ENCODE measurements around the gene SPTLC2.

Gene SPTLC2

DNA sequence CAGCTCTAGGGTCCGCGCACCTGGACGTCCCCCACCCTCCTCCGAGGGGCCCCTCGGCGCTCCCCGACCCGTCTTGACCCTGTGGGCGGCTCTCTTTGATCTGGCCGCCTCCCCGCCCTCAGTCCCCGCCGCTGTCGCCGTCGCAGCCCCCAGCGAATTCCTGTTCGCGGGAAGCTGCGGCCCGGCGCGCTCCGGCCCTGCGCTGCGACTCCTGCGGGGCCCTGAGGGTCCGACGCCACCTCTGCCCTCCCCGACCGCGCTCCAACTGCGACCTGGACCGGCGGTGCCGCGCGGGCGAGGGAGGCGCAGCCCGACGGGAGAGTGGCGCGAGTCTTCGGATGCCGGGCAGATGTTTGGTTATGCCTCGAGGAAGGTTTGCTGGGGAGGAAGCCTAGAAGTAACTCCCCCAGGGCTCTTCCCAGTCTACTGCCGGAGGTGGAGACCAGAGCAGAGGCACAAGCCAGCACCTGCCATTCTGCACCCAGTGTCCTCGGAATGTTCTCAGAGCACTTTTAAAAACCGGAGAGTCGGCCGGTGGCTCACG is 117.4 kb downstream of the SPTLC2 start:
- Histone ChIP-seq H3K27me3 (replicated peaks; ENCODE audit: insufficient read depth, low read length) (peaks cover 5% of the 10 kb centered on the region; the same call in 1 of the 2 replicates), H3K4me2 (ENCODE audit: low read depth, low read length) (peak overlapping the region; percentile 34; the same call in 1 of the 2 replicates), H3K27ac (ENCODE audit: low read length) (no peak overlapping the region), H3K4me3 (ENCODE audit: low read length) (peak overlapping the region; percentile 52; the same call in 1 of the 2 replicates), H3F3A (ENCODE audit: insufficient read depth, low read length) (no peaks in the 10 kb centered on the region), H3K9me3 (replicated peaks; ENCODE audit: insufficient read depth, low read length) (no peaks in the 10 kb centered on the region), H4K20me1 (ENCODE audit: insufficient read depth, low read length) (no peaks in the 10 kb centered on the region), H3K9me2 (replicated peaks; ENCODE audit: insufficient read depth, low read length) (no peaks in the 10 kb centered on the region), H3K36me3 (replicated peaks; ENCODE audit: insufficient read depth, low read length) (no peaks in the 10 kb centered on the region), H3K4me1 (ENCODE audit: low read length) (no peaks in the 10 kb centered on the region), H3K9ac (ENCODE audit: low read length) (no peak overlapping the region), H3K79me2 (ENCODE audit: low read length) (no peaks in the 10 kb centered on the region), H2AFZ (ENCODE audit: low read length) (0 out of 2 replicates have a peak overlapping the region, but pooled peaks have one; percentile 23)
- DNase-seq, result no peak
- no peak for TF ChIP-seq EZH2phosphoT487 (IDR thresholded peaks at IDR 0.05; ENCODE audit: low read length)
- TF ChIP-seq EZH2 (optimal IDR thresholded peaks at IDR 0.05; ENCODE audit: low read depth, low read length), result no peak
- TF ChIP-seq CTCF (IDR thresholded peaks at IDR 0.05; ENCODE audit: low read length), result no peak

DNA sequence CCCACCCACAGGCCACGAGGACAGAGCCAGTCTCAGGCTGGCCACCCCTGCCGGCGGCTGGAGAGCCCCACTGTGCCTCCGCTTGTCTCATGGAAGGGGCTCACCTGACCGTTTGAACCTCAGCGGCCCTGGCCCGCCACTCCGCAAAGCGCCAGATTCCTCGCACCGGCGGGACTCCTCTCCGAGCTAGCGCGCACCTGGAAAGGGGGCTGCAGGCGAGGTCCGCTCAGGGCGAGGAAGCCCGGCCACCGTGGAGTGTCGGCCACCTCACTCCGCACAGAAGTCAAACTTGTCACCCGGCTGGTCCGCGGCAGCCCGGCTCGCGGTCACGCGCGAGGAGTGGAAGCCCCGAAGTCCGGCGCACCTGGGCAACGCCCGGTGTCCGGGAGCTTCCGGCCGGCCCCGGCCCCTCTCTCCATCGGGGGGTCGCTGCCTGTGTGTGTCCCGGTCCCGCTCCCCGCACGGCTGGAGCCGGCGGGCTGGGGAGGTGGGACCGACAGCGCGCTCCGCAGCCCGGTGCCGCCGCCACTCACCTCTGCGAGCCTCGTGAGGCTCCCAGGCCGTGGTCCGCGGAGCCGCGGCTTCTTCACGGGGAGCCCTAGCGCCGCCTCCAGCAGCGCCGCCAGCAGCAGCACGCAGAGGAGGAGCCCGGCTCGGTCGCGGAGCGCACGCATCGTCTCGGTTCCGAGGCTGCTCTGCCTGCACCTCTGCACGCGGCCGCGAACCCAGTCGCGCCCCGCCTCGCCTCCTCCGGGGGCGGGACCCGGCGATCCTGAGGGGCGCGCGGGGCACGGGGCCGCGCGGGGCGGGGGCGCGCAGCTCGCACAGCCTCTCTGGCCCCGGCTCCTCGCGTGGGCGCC is 118.1 kb downstream of the SPTLC2 start, which contains the start of gene ISM2:
ISM2 (minus strand) TSS at position 697 of the 860 bp plus-strand sequence; CDS start at position 674, 23 bp downstream.
- Histone ChIP-seq H3K4me2 (ENCODE audit: low read depth, low read length) (peak within 1 kb of the TSS; percentile 84), H3K9me2 (replicated peaks; ENCODE audit: insufficient read depth, low read length) (no peaks in the 10 kb centered on the region), H3K9me3 (replicated peaks; ENCODE audit: insufficient read depth, low read length) (no peaks in the 10 kb centered on the region), H3K9ac (ENCODE audit: low read length) (no peak within 1 kb of the TSS), H4K20me1 (ENCODE audit: insufficient read depth, low read length) (no peaks in the 10 kb centered on the region), H3K79me2 (ENCODE audit: low read length) (no peaks in the 10 kb centered on the region), H3F3A (ENCODE audit: insufficient read depth, low read length) (no peaks in the 10 kb centered on the region), H3K4me1 (ENCODE audit: low read length) (no peaks in the 10 kb centered on the region), H2AFZ (ENCODE audit: low read length) (0 out of 2 replicates have a peak within 1 kb of the TSS, but pooled peaks have one; percentile 23), H3K27me3 (replicated peaks; ENCODE audit: insufficient read depth, low read length) (peaks cover 5% of the 10 kb centered on the region; the same call in 1 of the 2 replicates), H3K27ac (ENCODE audit: low read length) (no peak within 1 kb of the TSS), H3K36me3 (replicated peaks; ENCODE audit: insufficient read depth, low read length) (no peaks in the 10 kb centered on the region), H3K4me3 (ENCODE audit: low read length) (peak within 1 kb of the TSS; percentile 52)
- peak; percentile 16 for DNase-seq
- TF ChIP-seq EZH2 (optimal IDR thresholded peaks at IDR 0.05; ENCODE audit: low read depth, low read length) (no peak), EZH2phosphoT487 (IDR thresholded peaks at IDR 0.05; ENCODE audit: low read length) (no peak), CTCF (IDR thresholded peaks at IDR 0.05; ENCODE audit: low read length) (no peak)

DNA sequence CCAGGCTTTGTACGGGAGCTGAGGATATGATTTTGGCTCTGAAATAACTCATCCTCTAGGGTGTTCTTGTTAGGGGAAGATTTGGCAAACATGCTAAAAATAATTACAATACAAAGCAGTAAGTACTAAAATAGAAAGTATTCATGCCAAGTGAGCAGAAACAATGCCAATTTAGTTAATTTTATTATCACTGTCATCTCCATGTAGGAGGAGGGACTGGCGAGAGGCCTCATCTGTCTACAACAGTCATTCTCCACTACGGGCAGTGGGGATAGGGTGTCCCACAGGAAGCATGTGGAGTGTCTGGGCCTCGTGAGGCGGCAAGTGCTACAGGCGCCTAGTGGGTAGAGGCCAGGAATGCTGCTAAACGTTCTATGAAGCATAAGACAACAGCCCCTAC is 121.1 kb downstream of the SPTLC2 start:
- TF ChIP-seq EZH2 (optimal IDR thresholded peaks at IDR 0.05; ENCODE audit: low read depth, low read length) (no peak), EZH2phosphoT487 (IDR thresholded peaks at IDR 0.05; ENCODE audit: low read length) (no peak), CTCF (IDR thresholded peaks at IDR 0.05; ENCODE audit: low read length) (no peak)
- no peak for DNase-seq
- H3K27me3 ChIP-seq (replicated peaks; ENCODE audit: insufficient read depth, low read length), result peaks cover 5% of the 10 kb centered on the region; the same call in 1 of the 2 replicates

More for the DNA sequence above, 121.1 kb downstream of the SPTLC2 start:
- H3K4me1 ChIP-seq (ENCODE audit: low read length), result no peaks in the 10 kb centered on the region
- H3K4me3 ChIP-seq (ENCODE audit: low read length), result no peak overlapping the region
- no peaks in the 10 kb centered on the region for H3K36me3 ChIP-seq (replicated peaks; ENCODE audit: insufficient read depth, low read length)
- H3F3A ChIP-seq (ENCODE audit: insufficient read depth, low read length), result no peaks in the 10 kb centered on the region
- no peak overlapping the region for H3K27ac ChIP-seq (ENCODE audit: low read length)
- no peak overlapping the region for H2AFZ ChIP-seq (ENCODE audit: low read length)
- no peaks in the 10 kb centered on the region for H3K9me2 ChIP-seq (replicated peaks; ENCODE audit: insufficient read depth, low read length)
- H3K4me2 ChIP-seq (ENCODE audit: low read depth, low read length), result no peak overlapping the region
- no peaks in the 10 kb centered on the region for H3K9me3 ChIP-seq (replicated peaks; ENCODE audit: insufficient read depth, low read length)
- H4K20me1 ChIP-seq (ENCODE audit: insufficient read depth, low read length), result no peaks in the 10 kb centered on the region
- H3K9ac ChIP-seq (ENCODE audit: low read length), result no peak overlapping the region
- H3K79me2 ChIP-seq (ENCODE audit: low read length), result no peaks in the 10 kb centered on the region
